ENCODE measurements around the gene D2HGDH. TPM values are rescaled to one million over a fixed set of nuclear protein-coding genes. Genes with fewer than 3 reads are reported as not detected.

Gene D2HGDH
- total and polyA plus RNA-seq, 2 of the 8 experiments (the other 6 are each of a cell fraction or from before 2014, with no cell fraction given) = 3.4 to 8.1 TPM

DNA sequence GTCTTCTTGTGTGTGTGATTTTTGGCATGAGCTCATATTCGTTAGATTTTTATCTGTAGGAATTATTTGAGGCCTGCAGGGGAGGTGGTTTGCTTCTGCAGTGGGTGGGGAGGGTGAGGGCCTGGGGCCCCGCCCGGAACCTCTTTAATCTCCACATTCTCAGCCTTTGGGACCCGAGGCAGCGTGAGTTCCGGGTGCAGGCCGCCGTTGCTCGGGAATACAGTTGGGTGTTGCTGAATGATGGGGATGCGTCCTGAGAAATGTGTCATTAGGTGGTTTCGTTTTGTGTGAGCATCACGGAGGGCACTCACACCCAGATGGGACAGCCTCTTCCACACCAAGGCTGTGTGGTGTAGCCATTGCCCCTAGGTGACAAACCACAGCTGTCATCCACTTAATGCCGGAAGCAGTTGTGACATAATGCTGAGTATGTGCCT, 28.5 kb downstream of the D2HGDH start:
- Histone ChIP-seq H3K79me2 (ENCODE audit: control insufficient read depth in 1 of 2, insufficient read depth in 2 of 2, low read length in 2 of 2) (no peaks in the 10 kb centered on the region), H2BK20ac (ENCODE audit: low read length) (no peak overlapping the region), H4K5ac (ENCODE audit: insufficient read length, low read depth, low read length) (no peak overlapping the region), H2AFZ (ENCODE audit: low read length) (no peak overlapping the region), H3K4ac (replicated peaks; ENCODE audit: insufficient read length, low read depth, low read length) (no peak overlapping the region), H3K36me3 (ENCODE audit: control insufficient read depth in 2 of 4, insufficient read depth in 4 of 4, low read length in 3 of 4) (no peaks in the 10 kb centered on the region), H2BK5ac (ENCODE audit: low read depth, low read length) (no peak overlapping the region), H2BK120ac (replicated peaks; ENCODE audit: low read depth, low read length) (no peak overlapping the region), H2BK12ac (ENCODE audit: low read depth, low read length) (no peak overlapping the region), H4K91ac (replicated peaks; ENCODE audit: insufficient read length, low read length) (no peak overlapping the region), H3K27me3 (replicated peaks in 1 of 4; ENCODE audit: control insufficient read depth in 3 of 4, extremely low read depth in 1 of 4, insufficient read depth in 3 of 4, low read length in 3 of 4) (no peaks in the 10 kb centered on the region), H4K8ac (ENCODE audit: extremely low read depth, insufficient read depth, low read length) (no peak overlapping the region), H3K9me3 (ENCODE audit: insufficient read depth in 2 of 2, low read depth in 1 of 2, low read length in 1 of 2) (peaks cover 6 to 8% of the 10 kb centered on the region in 2 experiments; a peak in 3 of 4 replicates), H3K23ac (ENCODE audit: insufficient read length) (no peak overlapping the region), H3K27ac (ENCODE audit: low read depth, low read length) (no peak overlapping the region), H3K14ac (ENCODE audit: insufficient read length) (no peak overlapping the region), H4K20me1 (replicated peaks in 1 of 2; ENCODE audit: control insufficient read depth in 1 of 2, insufficient read depth in 2 of 2, low read length in 2 of 2) (peaks cover 0 to 2% of the 10 kb centered on the region in 2 experiments), H3K4me2 (ENCODE audit: insufficient read depth in 1 of 2, low read depth in 2 of 2, low read length in 2 of 2) (no peak overlapping the region), H3K79me1 (ENCODE audit: low read depth, low read length) (no peaks in the 10 kb centered on the region; the same call in 1 of the 2 replicates), H3K9ac (replicated peaks in 1 of 4; ENCODE audit: extremely low read depth in 1 of 4, low read depth in 3 of 4, low read length in 3 of 4) (no peak overlapping the region), H3K23me2 (ENCODE audit: low read depth, low read length) (no peaks in the 10 kb centered on the region), H3K56ac (replicated peaks; ENCODE audit: insufficient read length, low read depth, low read length) (no peak overlapping the region), H2BK15ac (ENCODE audit: low read length) (no peak overlapping the region), H3K18ac (ENCODE audit: extremely low read depth, low read length) (no peak overlapping the region), H2AK5ac (ENCODE audit: low read depth, low read length) (no peak overlapping the region), H3K4me3 (ENCODE audit: extremely low read depth in 1 of 4, insufficient read depth in 2 of 4, low read depth in 3 of 4, low read length in 4 of 4) (no peak overlapping the region), H3K4me1 (replicated peaks in 1 of 4; ENCODE audit: control insufficient read depth in 3 of 4, insufficient read depth in 4 of 4, low read length in 3 of 4) (peaks cover 0 to 9% (median 2%) of the 10 kb centered on the region in 4 experiments; a peak in 3 of 7 replicates)
- DNase-seq (ENCODE audit: low read depth in 1 of 2, low spot score in 2 of 2) (peak in 1 of 2 experiments; percentile 31), FAIRE-seq (no peak)
- WGBS, 2 experiments (ENCODE audit: extremely low coverage in 1 of 2, insufficient coverage in 1 of 2, insufficient read length in 1 of 2, insufficient replicate concordance in 2 of 2, low coverage in 1 of 2, low lambda C conversion rate in 2 of 2, missing lambda C conversion rate in 1 of 2) = 90% methylated on average over 13 of the region's 13 CpGs; no CpG with 5 or more reads in 1 of the 2 experiments
- POLR2A ChIA-PET (ENCODE audit: partially characterized antibody) = interaction anchor here (0.8 kb wide), 1 partner anchor 40 kb away, joined by 3 read pairs; no protein-coding TSS in a partner anchor
- CTCF ChIA-PET (ENCODE audit: partially characterized antibody) = interaction anchor here (0.8 to 0.9 kb wide), 2 partner anchors 31 to 76 kb away, joined by 3 to 4 read pairs; no protein-coding TSS in a partner anchor
- TF ChIP-seq SUZ12 (IDR thresholded peaks at IDR 0.05; ENCODE audit: low read length) (no peak), TAF1 (IDR thresholded peaks at IDR 0.05; ENCODE audit: low read depth, low read length) (no peak), KDM1A (IDR thresholded peaks at IDR 0.05; ENCODE audit: borderline replicate concordance, low read length) (no peak), SP4 (IDR thresholded peaks at IDR 0.05; ENCODE audit: low read length) (no peak), RFX5 (IDR thresholded peaks at IDR 0.05; ENCODE audit: borderline replicate concordance, low read depth, low read length) (no peak), ASH2L (IDR thresholded peaks at IDR 0.05; ENCODE audit: low read length) (no peak), POU5F1 (IDR thresholded peaks at IDR 0.05; ENCODE audit: low read depth, low read length) (no peak), BACH1 (IDR thresholded peaks at IDR 0.05; ENCODE audit: low read length) (no peak), CBX8 (IDR thresholded peaks at IDR 0.05; ENCODE audit: borderline replicate concordance, low read depth, low read length) (no peak), TAF7 (optimal IDR thresholded peaks at IDR 0.05; ENCODE audit: borderline replicate concordance, low read depth, low read length) (no peak), EGR1 (IDR thresholded peaks at IDR 0.05; ENCODE audit: borderline replicate concordance, low read depth, low read length) (no peak), TBP (IDR thresholded peaks at IDR 0.05; ENCODE audit: low read depth, low read length) (no peak), JUN (IDR thresholded peaks at IDR 0.05; ENCODE audit: low read depth, low read length) (no peak)
- TF ChIP-seq, protein P1, sequence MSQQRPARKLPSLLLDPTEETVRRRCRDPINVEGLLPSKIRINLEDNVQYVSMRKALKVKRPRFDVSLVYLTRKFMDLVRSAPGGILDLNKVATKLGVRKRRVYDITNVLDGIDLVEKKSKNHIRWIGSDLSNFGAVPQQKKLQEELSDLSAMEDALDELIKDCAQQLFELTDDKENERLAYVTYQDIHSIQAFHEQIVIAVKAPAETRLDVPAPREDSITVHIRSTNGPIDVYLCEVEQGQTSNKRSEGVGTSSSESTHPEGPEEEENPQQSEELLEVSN (IDR thresholded peaks at IDR 0.05) = no peak
